HepG2 (cell line): Measurements from ENCODE around the gene LRR1. TPM values are rescaled to one million over a fixed set of nuclear protein-coding genes. Genes with fewer than 3 reads are reported as not detected.

Experiments
- ARNT2 ChIP-seq: sonication (generic); formaldehyde crosslinking; IDR thresholded peaks from 2 replicates; pipeline ENCODE4 v1.8.0; 2022; ENCODE audit warnings: mild to moderate bottlenecking, low read depth, missing genetic modification reagents, moderate library complexity
- ARNTL ChIP-seq: sonication (generic); formaldehyde crosslinking; IDR thresholded peaks from 2 replicates; pipeline ENCODE4 v1.4.0; 2020; ENCODE audit warnings: mild to moderate bottlenecking, missing genetic modification reagents
- ATF4 ChIP-seq, 2 experiments: fragments of 450-650 bp in 1 of 2; sonication (generic) in 1 of 2; formaldehyde crosslinking; IDR thresholded peaks; 2 replicates each; pipeline versions ENCODE4 v1.5.0 to v1.8.0; 2020 to 2022; ENCODE audit warnings: mild to moderate bottlenecking in 1 of 2, missing genetic modification reagents in 1 of 2
- ATRX ChIP-seq: sonication (generic); formaldehyde crosslinking; IDR thresholded peaks from 2 replicates; pipeline ENCODE4 v1.4.0; 2020; ENCODE audit warnings: missing genetic modification reagents, borderline replicate concordance
- BRCA1 ChIP-seq: sonication (generic); formaldehyde crosslinking; IDR thresholded peaks from 2 replicates; pipeline ENCODE4 v1.4.0; 2020; ENCODE audit warnings: missing genetic modification reagents
- CEBPB ChIP-seq: IDR thresholded peaks from 2 replicates; pipeline ENCODE4 v1.6.1; 2011; ENCODE audit warnings: low read depth, low read length, improper control_type of control experiment, borderline replicate concordance
- LCORL ChIP-seq, 2 experiments: fragments of 450-650 bp in 1 of 2; sonication (generic) in 1 of 2; formaldehyde crosslinking in 1 of 2; IDR thresholded peaks; 2 replicates each; pipeline versions ENCODE4 v1.5.0 to v1.6.1; 2017 to 2020; ENCODE audit warnings: antibody characterized with exemption in 1 of 2, missing genetic modification reagents in 1 of 2
- NFIC ChIP-seq: IDR thresholded peaks from 2 replicates; pipeline ENCODE4 v1.6.1; 2012; ENCODE audit warnings: mild to moderate bottlenecking, low read length, inconsistent platforms
- PAXIP1 ChIP-seq: sonication (generic); formaldehyde crosslinking; conservative IDR thresholded peaks from 2 replicates; pipeline ENCODE4 v1.4.0; 2020; ENCODE audit warnings: mild to moderate bottlenecking, missing genetic modification reagents, moderate library complexity
- SP5 ChIP-seq: IDR thresholded peaks from 2 replicates; pipeline ENCODE4 v1.6.1; 2016; ENCODE audit warnings: low read depth, borderline replicate concordance
- STAG1 ChIP-seq: sonication (generic); formaldehyde crosslinking; IDR thresholded peaks from 2 replicates; pipeline ENCODE4 v1.4.0; 2020; ENCODE audit warnings: missing genetic modification reagents
- ZBTB42 ChIP-seq: sonication (generic); formaldehyde crosslinking; IDR thresholded peaks from 2 replicates; pipeline ENCODE4 v1.5.0; 2020; ENCODE audit warnings: mild to moderate bottlenecking, missing genetic modification reagents
- ZNF232 ChIP-seq: sonication (generic); formaldehyde crosslinking; IDR thresholded peaks from 2 replicates; pipeline ENCODE4 v1.4.0; 2020; ENCODE audit warnings: missing genetic modification reagents, borderline replicate concordance
- ZNF251 ChIP-seq: sonication (generic); formaldehyde crosslinking; IDR thresholded peaks from 2 replicates; pipeline ENCODE4 v1.9.0; 2021; ENCODE audit warnings: mild to moderate bottlenecking, missing genetic modification reagents
- ZNF280D ChIP-seq: sonication (generic); formaldehyde crosslinking; IDR thresholded peaks from 2 replicates; pipeline ENCODE4 v1.5.1; 2020; ENCODE audit warnings: mild to moderate bottlenecking, missing genetic modification reagents
- ZNF337 ChIP-seq: sonication (generic); formaldehyde crosslinking; IDR thresholded peaks from 2 replicates; pipeline ENCODE4 v1.5.1; 2020; ENCODE audit warnings: missing genetic modification reagents, low read depth, mild to moderate bottlenecking, borderline replicate concordance
- ZNF432 ChIP-seq: sonication (generic); formaldehyde crosslinking; IDR thresholded peaks from 2 replicates; pipeline ENCODE4 v1.5.0; 2020; ENCODE audit warnings: missing genetic modification reagents, mild to moderate bottlenecking, borderline replicate concordance
- ZNF44 ChIP-seq: sonication (generic); formaldehyde crosslinking; IDR thresholded peaks from 2 replicates; pipeline ENCODE4 v1.5.1; 2020; ENCODE audit warnings: mild to moderate bottlenecking, missing genetic modification reagents
- ZNF570 ChIP-seq: sonication (generic); formaldehyde crosslinking; IDR thresholded peaks from 2 replicates; pipeline ENCODE4 v1.4.0; 2020; ENCODE audit warnings: mild to moderate bottlenecking, missing genetic modification reagents, borderline replicate concordance
- ZNF572 ChIP-seq: sonication (generic); formaldehyde crosslinking; IDR thresholded peaks from 2 replicates; pipeline ENCODE4 v1.5.1; 2020; ENCODE audit warnings: mild to moderate bottlenecking, missing genetic modification reagents
- ZNF749 ChIP-seq: sonication (generic); formaldehyde crosslinking; IDR thresholded peaks from 2 replicates; pipeline ENCODE4 v1.8.0; 2022; ENCODE audit warnings: mild to moderate bottlenecking, missing genetic modification reagents, moderate library complexity, borderline replicate concordance
- ZSCAN22 ChIP-seq: sonication (generic); formaldehyde crosslinking; IDR thresholded peaks from 2 replicates; pipeline ENCODE4 v1.4.0; 2020; ENCODE audit warnings: mild to moderate bottlenecking, missing genetic modification reagents
- polyA plus RNA-seq, 8 experiments: library from polyadenylated mRNA; depleted of rRNA in 3 of 8; stranded (reverse) in 7 of 8; unstranded in 1 of 8; fragments of >200 nt; fragmentation: Illumina TruSeq in 4 of 8; extraction: Trizol in 4 of 8; gene quantifications; 2 replicates each; pipeline versions ENCODE4 v1.2.1 to v1.2.3, GENCODE V29; 2011 to 2016; ENCODE audit warnings: low read depth in 4 of 8, missing spikeins in 1 of 8, mixed read lengths in 1 of 8; ENCODE audit not compliant: insufficient read depth in 1 of 8
- total RNA-seq, 5 experiments: library from RNA; depleted of rRNA; stranded (reverse); fragments of >200 nt; fragmentation: Illumina TruSeq; extraction: Trizol; gene quantifications; 2 replicates each; pipeline ENCODE4 v1.2.3, GENCODE V29; 2016; ENCODE audit warnings: low read depth in 1 of 5

LRR1 gene
- total and polyA plus RNA-seq, 2 of the 13 experiments (the other 11 are each of a cell fraction or from before 2014, with no cell fraction given), result 7.0 to 36.2 TPM

GRCh38 chr14:49634547-49635334, 36.0 kb downstream of the LRR1 start, which contains the start of gene DNAAF2 (continued):
- no peak; the same call in 1 of the 2 replicates for TF ChIP-seq STAG1
- TF ChIP-seq LCORL (IDR thresholded peaks at IDR 0.05), result no peak
- peak; percentile 34; the same call in 1 of the 2 replicates for TF ChIP-seq LCORL (CRISPR knock-in tag; IDR thresholded peaks at IDR 0.05)
- no peak for TF ChIP-seq ATF4 (CRISPR knock-in tag; IDR thresholded peaks at IDR 0.05)
- no peak for TF ChIP-seq ARNT2 (CRISPR knock-in tag)
- no peak for TF ChIP-seq ZSCAN22 (CRISPR knock-in tag)
- TF ChIP-seq PAXIP1 (CRISPR knock-in tag), result 0 out of 2 replicates have a peak, but pooled peaks have one; percentile 20
- no peak for TF ChIP-seq ATRX
- no peak; the same call in 1 of the 2 replicates for TF ChIP-seq ZNF232 (CRISPR knock-in tag)
- TF ChIP-seq SP5, result no peak
- no peak for TF ChIP-seq ZNF251 (CRISPR knock-in tag)
- no peak for TF ChIP-seq NFIC
- TF ChIP-seq ZBTB42 (CRISPR knock-in tag), result 0 out of 2 replicates have a peak, but pooled peaks have one; percentile 14
- TF ChIP-seq ZNF337, result peak; percentile 58; the same call in 1 of the 2 replicates
- no peak for TF ChIP-seq BRCA1 (CRISPR knock-in tag)
- TF ChIP-seq ZNF572 (CRISPR knock-in tag), result no peak
- 0 out of 2 replicates have a peak, but pooled peaks have one; percentile 15 for TF ChIP-seq ZNF44 (CRISPR knock-in tag)
- peak; percentile 21; the same call in 1 of the 2 replicates for TF ChIP-seq ARNTL (CRISPR knock-in tag)
- TF ChIP-seq ZNF280D (CRISPR knock-in tag), result no peak
- no peak for TF ChIP-seq CEBPB
- no peak for TF ChIP-seq ZNF749 (CRISPR knock-in tag)
- no peak for TF ChIP-seq ZNF432 (CRISPR knock-in tag)
- no peak for TF ChIP-seq ZNF570
